ENCODE data around the gene CORO1C.

The CORO1C gene

DNA sequence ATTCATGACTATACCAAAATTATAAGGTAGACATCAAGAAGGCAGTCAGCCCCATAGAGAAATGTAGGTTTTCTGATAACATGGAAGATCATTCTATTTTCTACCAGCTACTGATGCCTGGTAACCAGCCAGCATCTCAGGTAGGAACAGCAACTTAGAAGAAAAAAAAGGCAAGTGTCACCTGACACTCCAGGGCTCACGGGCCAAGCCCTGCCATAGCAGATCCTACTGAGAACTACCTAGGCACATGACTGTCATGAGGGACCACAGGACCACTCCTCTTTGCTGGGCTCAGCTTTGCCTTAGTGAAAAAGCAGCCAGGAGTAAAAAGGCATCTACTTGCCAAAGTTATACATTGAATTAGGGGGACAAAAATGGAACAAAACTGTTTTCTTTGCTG, 33.4 kb downstream of the CORO1C start:
- Mint-ChIP-seq H3K36me3 (no peaks in the 10 kb centered on the region), H3K9me3 (peaks cover 4% of the 10 kb centered on the region), H3K27me3 (no peaks in the 10 kb centered on the region), H3K27ac (no peak overlapping the region), H3K4me3 (no peak overlapping the region), H3K4me1 (peaks cover 39% of the 10 kb centered on the region)

GRCh38 chr12:108696996-108697290, 34.4 kb downstream of the CORO1C start:
- H3K4me3 Mint-ChIP-seq = peak overlapping the region; percentile 15
- peak overlapping the region; percentile 44 for H3K27ac Mint-ChIP-seq
- H3K27me3 Mint-ChIP-seq = no peaks in the 10 kb centered on the region
- peaks cover 4% of the 10 kb centered on the region for H3K9me3 Mint-ChIP-seq
- H3K36me3 Mint-ChIP-seq = no peaks in the 10 kb centered on the region
- H3K4me1 Mint-ChIP-seq = peaks cover 44% of the 10 kb centered on the region

DNA sequence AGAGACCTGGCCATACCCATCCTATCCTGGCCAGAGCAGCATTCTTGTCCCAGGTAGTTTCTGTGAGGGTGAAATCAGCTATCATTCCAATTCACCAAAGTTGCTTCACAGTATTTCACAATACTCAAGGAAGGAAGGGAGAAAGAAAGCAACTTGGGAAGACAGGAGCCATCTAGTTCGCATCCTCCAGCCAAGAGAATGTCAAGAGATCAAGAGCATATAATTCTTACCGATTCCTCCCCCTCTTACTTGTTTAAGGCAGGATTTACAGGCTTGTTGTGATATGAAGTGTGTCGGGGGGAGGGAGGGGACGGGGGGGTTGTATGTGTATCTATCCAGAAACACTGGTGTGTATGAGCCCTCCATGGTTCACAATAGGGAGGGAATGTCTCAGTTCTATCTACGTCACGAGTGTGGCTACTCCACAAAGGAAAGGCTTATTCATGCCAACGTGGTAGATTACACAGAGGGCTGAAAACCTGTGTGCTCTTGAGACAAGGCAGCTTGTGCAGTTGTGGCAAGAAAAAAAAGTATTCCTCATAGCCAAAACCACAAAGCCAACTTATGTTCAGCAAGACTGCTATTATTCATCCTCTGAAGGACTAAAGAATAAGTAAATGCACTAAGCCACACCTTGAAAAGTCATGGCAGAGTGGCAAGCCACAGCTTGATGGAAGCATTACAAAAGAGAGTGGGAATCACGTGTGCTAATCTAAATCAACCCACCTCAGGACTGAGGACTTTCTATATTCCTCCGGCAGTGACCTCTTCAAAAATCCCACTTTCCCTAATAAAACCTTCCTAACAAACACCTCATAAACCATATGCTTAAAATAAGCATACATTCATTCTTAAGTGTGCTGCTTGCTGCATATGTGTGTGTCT, 35.0 kb downstream of the CORO1C start:
- Mint-ChIP-seq H3K9me3 (peaks cover 4% of the 10 kb centered on the region), H3K4me3 (peak overlapping the region; percentile 15), H3K36me3 (no peaks in the 10 kb centered on the region), H3K27me3 (no peaks in the 10 kb centered on the region), H3K27ac (peak overlapping the region; percentile 44), H3K4me1 (peaks cover 47% of the 10 kb centered on the region)

DNA sequence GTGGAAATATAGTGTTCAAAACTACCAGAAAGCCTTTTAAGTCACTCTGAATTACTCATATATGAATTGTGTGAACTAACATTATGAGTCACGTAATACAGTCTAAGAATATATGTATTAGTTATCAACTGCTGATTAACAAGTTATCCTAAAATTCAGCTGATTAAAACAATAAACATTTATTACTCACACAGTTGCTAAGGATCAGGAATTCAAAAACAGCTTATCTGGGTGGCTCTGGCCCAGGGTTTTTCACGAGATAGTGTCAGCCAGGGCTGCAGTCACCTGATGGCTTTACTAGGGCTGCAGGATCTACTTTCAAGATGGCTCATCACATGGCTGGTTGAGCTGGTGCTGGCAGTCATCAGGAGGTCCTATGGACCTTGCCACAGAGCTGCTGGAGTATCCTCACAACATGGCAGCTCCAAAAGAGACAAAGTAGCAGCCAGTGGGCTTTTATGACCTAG, 36.5 kb downstream of the CORO1C start:
- Mint-ChIP-seq H3K4me1 (peaks cover 62% of the 10 kb centered on the region), H3K4me3 (peak overlapping the region; percentile 28), H3K9me3 (peaks cover 4% of the 10 kb centered on the region), H3K27me3 (no peaks in the 10 kb centered on the region), H3K36me3 (no peaks in the 10 kb centered on the region), H3K27ac (peak overlapping the region; percentile 61)

GRCh38 chr12:108693751-108694150, 37.6 kb downstream of the CORO1C start:
- no peaks in the 10 kb centered on the region for H3K36me3 Mint-ChIP-seq
- peak overlapping the region; percentile 11 for H3K4me3 Mint-ChIP-seq
- peaks cover 4% of the 10 kb centered on the region for H3K9me3 Mint-ChIP-seq
- peak overlapping the region; percentile 48 for H3K27ac Mint-ChIP-seq
- H3K4me1 Mint-ChIP-seq = peaks cover 73% of the 10 kb centered on the region
- H3K27me3 Mint-ChIP-seq = no peaks in the 10 kb centered on the region

DNA sequence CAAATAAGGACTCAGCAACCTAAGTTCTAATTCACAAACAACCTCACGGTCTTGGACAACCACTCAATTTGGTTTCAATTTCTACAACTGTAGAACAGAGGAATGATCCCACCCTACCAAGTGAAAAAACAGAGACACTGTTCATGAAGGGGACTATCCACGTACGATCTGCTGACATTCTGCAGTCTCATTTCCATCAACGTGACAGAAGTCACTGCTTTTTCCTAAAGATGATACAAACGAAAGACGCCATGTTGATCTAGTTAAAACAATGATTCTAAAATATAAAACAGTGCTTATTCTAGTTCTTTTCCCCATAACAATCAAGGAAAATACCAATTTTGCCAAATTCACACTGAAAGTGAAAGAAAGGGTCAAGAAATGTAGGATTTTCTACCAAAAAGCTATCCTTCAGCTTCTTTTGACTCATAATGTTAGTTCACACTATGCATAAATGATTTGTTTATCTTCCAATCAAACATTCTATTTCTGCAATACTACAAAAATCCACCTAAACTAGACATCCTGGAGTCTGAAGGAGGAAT, 38.1 kb downstream of the CORO1C start:
- Mint-ChIP-seq H3K4me3 (no peak overlapping the region), H3K9me3 (peaks cover 4% of the 10 kb centered on the region), H3K36me3 (no peaks in the 10 kb centered on the region), H3K27me3 (no peaks in the 10 kb centered on the region), H3K27ac (peak overlapping the region; percentile 48), H3K4me1 (peaks cover 78% of the 10 kb centered on the region)

DNA sequence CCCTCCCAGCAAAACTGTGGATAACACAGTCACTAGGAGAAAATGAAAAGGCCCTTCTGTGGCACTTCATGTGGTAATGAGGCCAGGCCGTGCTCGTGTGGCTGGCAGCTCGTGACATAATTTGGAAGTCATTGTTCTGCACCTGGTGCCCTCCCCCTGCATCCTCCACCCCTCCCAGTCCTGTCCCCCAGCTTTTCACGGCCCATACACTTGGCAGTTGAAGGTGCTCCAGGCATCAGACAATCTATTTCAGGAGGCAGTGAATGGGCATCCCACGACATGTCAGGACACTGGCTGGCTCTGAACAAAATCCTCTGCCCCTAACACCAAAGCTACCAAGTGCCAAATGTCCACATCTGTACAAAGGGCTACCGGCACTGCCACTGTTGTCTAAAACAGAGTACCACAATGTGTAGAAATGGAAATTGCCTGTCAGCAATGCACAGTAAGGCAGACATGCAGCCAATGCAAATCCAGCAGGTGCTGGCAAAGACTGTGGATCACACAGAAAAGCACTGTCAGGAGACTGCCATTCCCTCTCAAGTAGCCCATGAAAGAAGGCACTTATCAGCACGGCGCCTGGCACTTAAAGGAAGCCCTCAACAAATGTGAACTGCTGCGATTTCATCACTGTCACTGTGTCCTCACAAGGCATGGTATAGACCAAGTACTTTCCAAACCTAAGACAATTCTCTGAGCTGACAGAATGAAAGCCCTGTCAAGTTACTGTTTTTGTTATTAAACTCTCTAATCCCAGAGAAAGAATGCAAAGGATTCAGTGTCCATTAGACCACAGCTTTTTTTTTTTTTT, 39.1 kb downstream of the CORO1C start:
- H3K9me3 Mint-ChIP-seq = peaks cover 4% of the 10 kb centered on the region
- H3K4me1 Mint-ChIP-seq = peaks cover 80% of the 10 kb centered on the region
- no peaks in the 10 kb centered on the region for H3K36me3 Mint-ChIP-seq
- peak overlapping the region; percentile 98 for H3K27ac Mint-ChIP-seq
- peak overlapping the region; percentile 80 for H3K4me3 Mint-ChIP-seq
- H3K27me3 Mint-ChIP-seq = no peaks in the 10 kb centered on the region

DNA sequence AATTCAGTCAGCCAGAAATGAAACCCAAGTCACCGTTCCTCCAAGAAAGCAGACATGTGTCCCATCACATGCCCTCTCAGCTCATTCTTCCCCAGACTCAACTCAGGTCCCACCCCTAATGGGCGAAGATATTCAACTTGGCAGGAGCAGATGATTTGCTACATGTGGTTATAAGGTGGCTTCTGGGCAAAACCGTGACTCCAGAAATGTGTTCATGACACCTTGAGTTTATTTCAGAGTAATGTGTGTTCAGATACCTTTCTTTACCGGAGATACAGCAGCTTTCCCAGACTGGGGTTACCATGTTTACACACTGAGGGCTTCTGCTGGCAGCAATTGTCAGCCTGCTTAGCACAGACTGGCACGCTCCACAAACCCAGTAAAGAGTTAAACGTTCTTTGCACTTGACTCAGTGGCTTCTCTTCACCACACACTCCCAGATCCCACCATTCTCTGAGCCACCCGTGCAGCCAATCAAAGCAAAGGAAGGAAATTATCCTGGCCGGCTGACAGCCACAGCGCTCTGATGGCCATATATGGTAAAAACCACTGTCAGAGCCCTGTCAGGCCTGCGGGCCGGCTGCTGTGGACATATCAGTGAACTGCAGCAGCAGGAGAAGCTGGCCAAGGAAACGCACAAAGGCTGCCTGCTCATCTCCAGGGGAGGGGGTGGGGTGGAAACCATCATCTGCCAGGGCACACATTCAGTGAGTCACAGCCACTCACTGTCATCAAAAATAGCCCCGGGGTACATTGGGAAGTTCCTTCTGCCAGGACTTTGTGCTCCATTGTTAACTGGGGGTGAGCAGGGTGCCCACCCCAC, 39.9 kb downstream of the CORO1C start:
- Mint-ChIP-seq H3K4me1 (peaks cover 76% of the 10 kb centered on the region), H3K4me3 (peak overlapping the region; percentile 80), H3K9me3 (peaks cover 4% of the 10 kb centered on the region)

DNA sequence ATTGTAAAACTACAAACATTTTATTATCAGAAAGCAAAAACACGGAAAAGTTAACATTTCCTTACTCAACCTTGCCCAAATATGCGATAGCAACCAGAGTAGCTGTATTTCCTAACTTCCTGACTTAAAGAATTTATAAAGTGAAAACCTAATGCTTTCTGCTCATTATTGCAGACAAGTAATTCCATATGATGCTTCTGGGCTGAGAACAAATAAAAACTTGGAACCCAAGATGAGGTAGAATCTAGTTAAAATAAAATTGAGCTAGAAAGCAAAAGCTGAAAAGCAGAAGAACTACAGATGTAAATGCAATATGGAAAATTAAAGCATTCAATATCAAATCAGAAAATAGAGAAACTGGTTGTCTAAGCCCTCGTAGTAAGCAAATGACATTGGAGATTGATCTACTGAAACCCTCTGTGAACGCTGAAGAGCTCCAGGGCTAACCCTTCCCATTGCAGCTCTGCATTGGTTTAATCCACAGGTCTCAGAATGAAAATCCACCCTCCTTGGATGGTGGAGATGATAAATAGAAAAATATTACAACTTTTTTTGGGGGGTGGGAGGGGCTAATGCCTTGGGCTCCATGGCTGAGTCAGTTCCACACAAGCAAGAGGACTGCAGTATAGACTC, 40.7 kb downstream of the CORO1C start:
- Mint-ChIP-seq H3K4me1 (peaks cover 73% of the 10 kb centered on the region), H3K27me3 (no peaks in the 10 kb centered on the region), H3K4me3 (peak overlapping the region; percentile 82), H3K9me3 (peaks cover 4% of the 10 kb centered on the region), H3K27ac (peak overlapping the region; percentile 98), H3K36me3 (no peaks in the 10 kb centered on the region)

More for the DNA sequence above, 39.9 kb downstream of the CORO1C start:
- Mint-ChIP-seq H3K36me3 (no peaks in the 10 kb centered on the region), H3K27ac (peak overlapping the region; percentile 98), H3K27me3 (no peaks in the 10 kb centered on the region)

GRCh38 chr12:108690191-108690518, 41.2 kb downstream of the CORO1C start:
- Mint-ChIP-seq H3K4me3 (peak overlapping the region; percentile 82), H3K27me3 (no peaks in the 10 kb centered on the region), H3K9me3 (peaks cover 2% of the 10 kb centered on the region), H3K36me3 (no peaks in the 10 kb centered on the region), H3K27ac (peak overlapping the region; percentile 98), H3K4me1 (peaks cover 69% of the 10 kb centered on the region)

DNA sequence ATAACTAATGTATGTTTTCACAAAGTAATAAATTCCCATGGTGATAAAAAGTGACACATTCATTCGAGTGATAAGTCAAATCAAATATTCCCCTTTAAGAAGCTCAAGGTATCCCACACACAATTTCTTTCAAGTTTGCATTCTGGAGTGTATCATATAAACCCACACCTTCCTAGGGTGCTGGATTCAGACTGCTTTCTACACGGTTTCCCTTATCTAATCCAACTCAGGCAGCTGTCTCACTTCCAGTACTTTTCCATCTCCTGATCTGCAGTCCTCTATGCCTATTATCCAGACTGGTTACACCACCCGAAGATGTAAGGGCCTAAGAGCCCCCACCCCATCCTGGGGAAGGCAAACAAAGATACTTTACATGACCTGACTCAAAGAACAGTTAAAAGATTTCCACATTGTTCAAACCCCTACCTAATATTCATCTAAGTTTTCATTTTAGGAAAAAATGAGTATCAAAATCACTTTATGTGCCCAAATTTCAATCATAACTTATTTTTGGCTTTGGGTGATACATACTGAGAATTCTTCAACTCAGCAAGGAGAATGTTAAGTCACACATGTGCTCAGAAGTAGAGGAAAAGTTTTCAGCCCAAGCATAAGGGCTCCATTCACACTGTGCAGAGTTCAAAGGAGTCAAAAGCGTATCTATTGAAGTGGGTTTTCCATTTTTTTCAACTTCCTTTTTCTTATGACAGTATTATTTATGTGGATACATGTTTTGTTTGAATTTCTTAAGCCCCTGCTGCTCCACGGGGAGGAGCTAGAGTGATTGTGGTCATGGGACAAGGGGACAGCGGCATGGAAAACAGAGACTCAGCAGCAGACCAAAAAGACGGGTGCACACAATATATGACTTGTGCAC, 41.8 kb downstream of the CORO1C start:
- peaks cover 64% of the 10 kb centered on the region for H3K4me1 Mint-ChIP-seq
- H3K27ac Mint-ChIP-seq = peak overlapping the region; percentile 98
- no peaks in the 10 kb centered on the region for H3K9me3 Mint-ChIP-seq
- H3K36me3 Mint-ChIP-seq = no peaks in the 10 kb centered on the region
- H3K27me3 Mint-ChIP-seq = no peaks in the 10 kb centered on the region
- peak overlapping the region; percentile 82 for H3K4me3 Mint-ChIP-seq

DNA sequence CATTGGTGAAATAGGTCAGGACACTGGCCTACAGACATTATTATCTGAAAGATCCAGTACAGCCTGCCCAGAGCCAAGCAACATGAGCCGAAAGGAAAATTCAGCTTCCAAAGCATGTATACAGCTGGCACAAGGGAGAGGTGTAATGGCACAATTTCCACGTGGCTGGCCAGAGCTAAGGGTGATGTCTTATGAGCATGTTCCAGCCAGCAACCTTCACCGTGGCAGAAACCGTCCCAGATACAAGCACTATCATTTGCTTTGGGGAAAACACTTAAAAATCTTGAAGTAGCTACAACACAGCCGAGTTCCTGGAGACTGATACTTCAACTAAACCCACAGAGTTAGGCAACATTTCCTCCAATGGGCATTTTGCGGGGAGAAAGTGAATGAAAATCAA, 44.5 kb downstream of the CORO1C start:
- H3K4me3 Mint-ChIP-seq = no peak overlapping the region
- no peaks in the 10 kb centered on the region for H3K36me3 Mint-ChIP-seq
- H3K4me1 Mint-ChIP-seq = peaks cover 48% of the 10 kb centered on the region
- peak overlapping the region; percentile 79 for H3K27ac Mint-ChIP-seq
- H3K9me3 Mint-ChIP-seq = no peaks in the 10 kb centered on the region
- H3K27me3 Mint-ChIP-seq = no peaks in the 10 kb centered on the region

DNA sequence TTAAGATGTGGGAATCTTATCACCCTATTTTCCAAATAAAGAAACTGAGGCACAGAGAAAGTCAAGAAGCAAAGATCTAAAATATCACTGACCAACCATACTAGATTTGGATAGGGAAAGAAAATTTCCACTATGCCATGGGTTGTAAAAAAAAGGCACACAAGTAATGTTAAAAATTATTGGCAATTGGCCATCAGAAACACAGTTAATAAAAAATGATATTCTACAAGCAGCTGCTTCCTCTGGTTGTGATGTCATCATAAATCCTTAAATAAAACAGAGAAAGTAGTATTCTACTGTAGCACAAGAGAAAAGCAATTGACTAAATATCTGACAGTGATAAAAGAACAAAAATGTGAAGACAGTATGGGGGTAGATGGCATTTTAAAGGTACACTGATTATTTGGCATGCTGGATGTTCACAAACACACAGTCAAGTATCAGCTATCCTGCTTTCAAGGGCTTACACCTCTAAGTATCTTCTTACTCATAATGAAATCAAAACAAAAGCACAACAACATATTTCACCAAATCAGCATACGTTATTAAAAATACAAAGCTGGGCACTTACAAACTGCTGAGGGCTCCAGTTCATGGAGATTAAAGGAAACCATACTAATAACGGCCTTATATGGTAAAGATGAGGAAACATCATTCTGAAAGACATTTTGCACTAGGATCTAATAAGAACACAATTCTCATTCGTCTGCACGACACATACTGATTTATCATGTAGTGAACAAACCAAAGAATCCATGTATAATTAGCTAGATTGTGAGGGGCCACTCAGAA, 45.7 kb downstream of the CORO1C start:
- H3K27me3 Mint-ChIP-seq = no peaks in the 10 kb centered on the region
- H3K4me1 Mint-ChIP-seq = peaks cover 37% of the 10 kb centered on the region
- H3K4me3 Mint-ChIP-seq = no peak overlapping the region
- no peak overlapping the region for H3K27ac Mint-ChIP-seq
- no peaks in the 10 kb centered on the region for H3K9me3 Mint-ChIP-seq
- no peaks in the 10 kb centered on the region for H3K36me3 Mint-ChIP-seq

All from activated naive CD4-positive, alpha-beta T cell treated with anti-CD3 and anti-CD28 coated beads, Interleukin-2, amount 50 U/mL, for 24 hours (primary cell).